Measurements from ENCODE around the gene CEBPB. TPM values are rescaled to one million over a fixed set of nuclear protein-coding genes. Genes with fewer than 3 reads are reported as not detected.

The CEBPB gene
- total RNA-seq, 2 donors from 2014 or later: 29.0 to 50.9 TPM

GRCh38 chr20:50187403-50188051 lies 3.1 kb upstream of the CEBPB start:
- ATAC-seq: no peak
- DNase-seq (ENCODE audit: low spot score in 2 of 2): no peak
- peaks cover 4% of the 10 kb centered on the region in 2 donors for H3K36me3 Mint-ChIP-seq
- no peaks in the 10 kb centered on the region for H3K9me3 Mint-ChIP-seq
- H3K27ac Mint-ChIP-seq: no peak overlapping the region

GRCh38 chr20:50188287-50188688 lies 2.3 kb upstream of the CEBPB start:
- DNase-seq (ENCODE audit: low spot score in 2 of 2) (no peak), ATAC-seq (no peak)
- no peaks in the 10 kb centered on the region for H3K9me3 Mint-ChIP-seq

GRCh38 chr20:50188879-50189680 lies 1.6 kb upstream of the CEBPB start:
- H3K9me3 Mint-ChIP-seq: no peaks in the 10 kb centered on the region
- peak overlapping the region in 1 of 2 donors; percentile 66 for H3K27ac Mint-ChIP-seq
- H3K36me3 Mint-ChIP-seq: peaks cover 17 to 19% of the 10 kb centered on the region in 2 donors
- ATAC-seq (no peak), DNase-seq (ENCODE audit: low spot score in 2 of 2) (no peak)

More at GRCh38 chr20:50188287-50188688, 2.3 kb upstream of the CEBPB start:
- H3K27ac Mint-ChIP-seq: no peak overlapping the region
- H3K36me3 Mint-ChIP-seq: peaks cover 11 to 12% of the 10 kb centered on the region in 2 donors

- DNase-seq (ENCODE audit: low spot score in 2 of 2): no peak
- H3K9me3 Mint-ChIP-seq: no peaks in the 10 kb centered on the region
- H3K36me3 Mint-ChIP-seq: peaks cover 17 to 19% of the 10 kb centered on the region in 2 donors
- no peak for ATAC-seq
- H3K27ac Mint-ChIP-seq: peak overlapping the region; percentile 29 to 66
These were observed 864 bp upstream of the CEBPB start for GRCh38 chr20:50189681-50190250.

GRCh38 chr20:50191065-50191543 lies 474 bp downstream of the CEBPB start:
- peak; percentile 20 to 33 for ATAC-seq
- Mint-ChIP-seq H3K27ac (peak overlapping the region; percentile 44 to 96), H3K9me3 (no peaks in the 10 kb centered on the region), H3K36me3 (peaks cover 17 to 19% of the 10 kb centered on the region in 2 donors)
- DNase-seq (ENCODE audit: low spot score in 2 of 2): peak; percentile 70 to 78

GRCh38 chr20:50191544-50192363 lies 1.1 kb downstream of the CEBPB start:
- peaks cover 17 to 19% of the 10 kb centered on the region in 2 donors for H3K36me3 Mint-ChIP-seq
- H3K27ac Mint-ChIP-seq: peak overlapping the region; percentile 96 to 100
- ATAC-seq (peak; percentile 21 to 22), DNase-seq (ENCODE audit: low spot score in 2 of 2) (peak; percentile 66)
- no peaks in the 10 kb centered on the region for H3K9me3 Mint-ChIP-seq

- DNase-seq (ENCODE audit: low spot score in 2 of 2) (peak; percentile 79 to 85), ATAC-seq (peak; percentile 58 to 64)
- Mint-ChIP-seq H3K36me3 (peaks cover 17 to 19% of the 10 kb centered on the region in 2 donors), H3K27ac (peak overlapping the region; percentile 96 to 100), H3K9me3 (no peaks in the 10 kb centered on the region)
These were observed 2.0 kb downstream of the CEBPB start for GRCh38 chr20:50192364-50193198.

GRCh38 chr20:50193199-50193835 lies 2.7 kb downstream of the CEBPB start:
- Mint-ChIP-seq H3K9me3 (no peaks in the 10 kb centered on the region), H3K36me3 (peaks cover 17 to 19% of the 10 kb centered on the region in 2 donors), H3K27ac (peak overlapping the region; percentile 96 to 100)
- ATAC-seq (no peak), DNase-seq (ENCODE audit: low spot score in 2 of 2) (no peak)

- H3K27ac Mint-ChIP-seq: peak overlapping the region; percentile 96 to 100
- DNase-seq (ENCODE audit: low spot score in 2 of 2) (no peak), ATAC-seq (no peak)
- peaks cover 17 to 19% of the 10 kb centered on the region in 2 donors for H3K36me3 Mint-ChIP-seq
- no peaks in the 10 kb centered on the region for H3K9me3 Mint-ChIP-seq
These were observed 3.3 kb downstream of the CEBPB start for GRCh38 chr20:50193836-50194421.

GRCh38 chr20:50194422-50194830 lies 3.8 kb downstream of the CEBPB start:
- peak overlapping the region; percentile 40 to 96 for H3K27ac Mint-ChIP-seq
- H3K9me3 Mint-ChIP-seq: no peaks in the 10 kb centered on the region
- no peak for ATAC-seq
- no peak for DNase-seq (ENCODE audit: low spot score in 2 of 2)
- peaks cover 19 to 20% of the 10 kb centered on the region in 2 donors for H3K36me3 Mint-ChIP-seq

GRCh38 chr20:50194831-50195523 lies 4.3 kb downstream of the CEBPB start:
- Mint-ChIP-seq H3K27ac (peak overlapping the region; percentile 40 to 96), H3K9me3 (no peaks in the 10 kb centered on the region), H3K36me3 (peaks cover 19 to 24% of the 10 kb centered on the region in 2 donors)
- no peak for DNase-seq (ENCODE audit: low spot score in 2 of 2)
- ATAC-seq: no peak

- H3K36me3 Mint-ChIP-seq: peaks cover 19 to 24% of the 10 kb centered on the region in 2 donors
- DNase-seq (ENCODE audit: low spot score in 2 of 2) (no peak), ATAC-seq (no peak)
- H3K27ac Mint-ChIP-seq: peak overlapping the region; percentile 19 to 57
- H3K9me3 Mint-ChIP-seq: no peaks in the 10 kb centered on the region
These were observed 5.0 kb downstream of the CEBPB start for GRCh38 chr20:50195524-50196120.

GRCh38 chr20:50196248-50196647 lies 5.6 kb downstream of the CEBPB start:
- ATAC-seq: no peak
- Mint-ChIP-seq H3K27ac (peak overlapping the region; percentile 19 to 57), H3K36me3 (peaks cover 19 to 24% of the 10 kb centered on the region in 2 donors), H3K9me3 (no peaks in the 10 kb centered on the region)
- no peak for DNase-seq (ENCODE audit: low spot score in 2 of 2)

- ATAC-seq (no peak), DNase-seq (ENCODE audit: low spot score in 2 of 2) (no peak)
- Mint-ChIP-seq H3K27ac (no peak overlapping the region), H3K9me3 (no peaks in the 10 kb centered on the region), H3K36me3 (peaks cover 19 to 24% of the 10 kb centered on the region in 2 donors)
These were observed 6.3 kb downstream of the CEBPB start for GRCh38 chr20:50196896-50197295.
